Activated CD4-positive, alpha-beta T cell treated with anti-CD3 and anti-CD28 coated beads, Interleukin-2, amount 10 ng/mL, durations not matched to agents 24 days and 14 days (primary cell): ENCODE results near the gene NAGLU. TPM values are rescaled to one million over a fixed set of nuclear protein-coding genes. Genes with fewer than 3 reads are reported as not detected.
"Not testable (repeated sequence)": the region's sequence is repeated elsewhere in the genome, so short reads cannot be mapped to it uniquely, and the experiment has no call there.

Experiments used
- DNase-seq: peaks from one replicate; pipeline ENCODE4 v3.0.0; 2022
- H3K27ac Mint-ChIP-seq: one replicate; pipeline ENCODE4 v1.8.0; 2022; ENCODE audit warnings: mild to moderate bottlenecking, mixed read lengths
- H3K27me3 Mint-ChIP-seq: one replicate; pipeline ENCODE4 v1.8.0; 2022; ENCODE audit warnings: mixed read lengths
- H3K36me3 Mint-ChIP-seq: one replicate; pipeline ENCODE4 v1.8.0; 2022; ENCODE audit warnings: low read depth, mild to moderate bottlenecking, mixed read lengths
- H3K4me1 Mint-ChIP-seq: one replicate; pipeline ENCODE4 v1.8.0; 2021; ENCODE audit warnings: mixed read lengths
- H3K4me3 Mint-ChIP-seq: one replicate; pipeline ENCODE4 v1.8.0; 2022; ENCODE audit warnings: mild to moderate bottlenecking, moderate library complexity, mixed read lengths
- H3K9me3 Mint-ChIP-seq: one replicate; pipeline ENCODE4 v1.8.0; 2021; ENCODE audit warnings: mixed read lengths
- intact Hi-C: fragments of 100-400 bp; cut with micrococcal nuclease; formaldehyde crosslinking; loops from one replicate; pipeline ENCODE4 v1.15.1; 2023
- total RNA-seq: library from RNA; stranded (reverse); gene quantifications from 2 replicates; pipeline ENCODE4 v1.2.3, GENCODE V29; 2022

NAGLU gene
- total RNA-seq, 1 donor from 2014 or later: 20.7 TPM

DNA sequence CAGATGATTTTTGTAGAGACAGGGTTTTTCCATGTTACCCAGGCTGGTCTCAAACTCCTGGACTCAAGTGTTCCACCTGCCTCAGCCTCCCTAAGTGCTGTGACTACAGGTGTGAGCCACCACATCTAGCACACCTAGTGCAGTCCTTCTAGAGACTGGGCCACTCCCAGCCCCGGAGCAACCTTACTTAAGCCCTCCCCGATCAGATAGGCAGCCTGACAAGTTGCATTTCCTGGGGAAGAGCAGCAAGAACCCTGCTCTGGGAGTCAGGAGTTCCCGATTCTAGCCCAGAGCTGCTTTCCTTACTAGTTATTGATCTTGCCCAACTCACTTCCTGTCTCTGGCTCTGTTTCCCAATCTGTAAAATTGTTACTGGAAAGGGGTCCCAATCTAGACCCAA is 7.0 kb upstream of the NAGLU start:
- Mint-ChIP-seq H3K27ac (no peak overlapping the region), H3K36me3 (no peaks in the 10 kb centered on the region), H3K9me3 (no peaks in the 10 kb centered on the region), H3K4me1 (peaks cover 26% of the 10 kb centered on the region), H3K27me3 (peaks cover 13% of the 10 kb centered on the region), H3K4me3 (no peak overlapping the region)
- intact Hi-C loops: loop anchor here (5.0 kb wide), 1 partner anchor 217 kb away; no protein-coding TSS in a partner anchor
- no peak for DNase-seq

DNA sequence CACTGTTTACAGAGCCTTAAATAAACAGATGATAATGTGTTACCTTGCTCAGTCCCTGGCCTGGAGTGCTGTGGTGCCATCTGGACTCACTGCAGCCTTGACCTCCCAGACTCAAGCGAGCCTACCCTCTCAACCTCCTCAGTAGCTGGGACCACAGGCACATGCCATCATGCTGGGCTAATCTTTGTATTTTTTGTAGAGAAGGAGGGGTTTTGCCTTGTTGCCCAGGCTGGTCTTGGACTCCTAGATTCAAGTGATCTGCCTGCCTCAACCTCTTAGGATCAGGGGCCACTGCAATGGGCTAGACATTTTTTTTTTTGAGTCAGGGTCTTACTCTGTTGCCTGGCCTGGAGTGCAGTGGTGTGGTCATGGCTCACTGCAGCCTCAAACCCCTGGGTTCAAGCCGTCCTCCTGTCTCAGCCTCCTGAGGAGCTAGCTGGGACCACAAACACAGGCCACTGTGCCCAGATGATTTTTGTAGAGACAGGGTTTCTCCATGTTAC is 5.0 kb upstream of the NAGLU start:
- no peak for DNase-seq
- no peaks in the 10 kb centered on the region for H3K36me3 Mint-ChIP-seq
- H3K4me1 Mint-ChIP-seq: peaks cover 33% of the 10 kb centered on the region
- H3K27me3 Mint-ChIP-seq: peaks cover 10% of the 10 kb centered on the region
- intact Hi-C loops: no loop called here
- no peak overlapping the region for H3K4me3 Mint-ChIP-seq
- H3K27ac Mint-ChIP-seq: no peak overlapping the region
- H3K9me3 Mint-ChIP-seq: no peaks in the 10 kb centered on the region

DNA sequence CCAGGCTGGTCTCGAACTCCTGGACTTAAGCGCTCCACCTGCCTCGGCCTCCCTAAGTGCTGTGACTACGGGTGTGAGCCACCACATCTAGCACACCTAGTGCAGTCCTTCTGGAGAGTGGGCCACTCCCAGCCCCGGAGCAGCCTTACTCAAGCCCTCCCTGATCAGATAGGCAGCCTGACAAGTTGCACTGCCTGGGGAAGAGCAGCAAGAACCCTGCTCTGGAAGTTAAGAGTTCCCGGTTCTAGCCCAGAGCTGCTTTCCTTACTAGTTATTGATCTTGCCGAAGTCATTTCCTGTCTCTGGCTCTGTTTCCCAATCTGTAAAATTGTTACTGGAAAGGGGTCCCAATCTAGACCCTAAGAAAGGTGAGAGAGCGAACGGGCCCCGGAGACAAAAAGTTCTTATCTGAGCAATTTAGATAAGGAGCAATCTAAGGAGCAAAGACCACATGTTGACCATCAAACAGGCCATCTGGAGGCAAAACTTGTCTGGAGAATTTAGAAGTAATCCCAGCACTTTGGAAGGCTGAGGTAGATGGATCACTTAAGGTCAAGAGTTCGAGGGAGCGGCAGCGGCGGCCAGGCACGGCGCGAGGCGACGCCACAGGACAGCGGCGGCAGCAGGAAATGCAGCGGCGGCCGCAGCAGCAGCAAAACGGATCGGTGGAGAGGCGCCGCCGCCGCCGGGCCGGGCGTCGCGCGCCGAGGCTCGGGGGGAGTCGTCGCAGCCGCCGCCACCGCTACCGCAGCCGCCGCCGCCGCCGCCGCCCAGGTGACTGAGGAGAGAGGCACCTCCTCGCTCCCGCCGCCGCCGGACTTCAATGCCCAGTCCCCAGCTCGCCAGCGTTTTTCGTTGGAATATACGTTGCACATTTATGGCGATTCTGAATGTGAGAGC is 4.3 kb upstream of the NAGLU start:
- intact Hi-C loops: no loop called here

DNA sequence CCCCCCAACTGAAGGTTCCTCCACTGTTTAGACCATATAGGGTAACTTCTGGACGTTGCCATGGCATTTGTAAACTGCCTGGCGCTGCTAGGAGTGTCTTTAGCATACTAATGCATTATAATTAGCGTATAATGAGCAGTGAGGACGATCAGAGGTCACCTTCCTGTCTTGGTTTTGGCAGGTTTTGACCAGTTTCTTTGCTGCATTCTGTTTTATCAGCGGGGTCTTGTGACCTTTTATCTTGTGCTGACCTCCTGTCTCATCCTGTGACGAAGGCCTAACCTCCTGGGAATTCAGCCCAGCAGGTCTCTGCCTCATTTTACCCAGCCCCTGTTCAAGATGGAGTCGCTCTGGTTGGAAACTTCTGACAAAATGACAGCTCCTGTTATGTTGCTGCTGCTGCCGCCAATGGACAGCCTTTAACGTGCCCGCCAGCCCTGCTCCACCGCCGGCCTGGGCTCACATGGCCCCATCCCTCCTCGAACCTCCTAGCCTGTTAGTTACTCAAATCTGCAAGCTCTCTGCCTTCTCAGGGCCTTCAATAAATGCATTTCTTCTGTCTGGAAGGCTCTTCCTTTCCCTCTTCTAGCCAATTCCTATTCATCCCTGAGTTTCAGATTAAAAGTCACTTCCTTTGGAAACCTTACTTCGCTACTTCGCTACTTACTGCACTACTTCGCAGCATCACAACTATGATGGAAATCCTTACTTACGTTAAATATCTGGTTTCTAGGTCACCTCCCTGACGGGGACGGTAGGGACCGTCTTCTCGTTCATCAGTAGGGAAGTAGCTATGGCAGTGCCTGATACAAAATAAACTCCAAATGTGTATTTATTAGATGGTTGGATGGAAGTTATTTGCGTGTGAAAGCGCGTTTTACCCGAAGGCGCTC is 640 bp upstream of the NAGLU start:
- no peak for DNase-seq
- Mint-ChIP-seq H3K4me1 (peaks cover 32% of the 10 kb centered on the region), H3K9me3 (no peaks in the 10 kb centered on the region), H3K27me3 (peaks cover 10% of the 10 kb centered on the region), H3K4me3 (peak overlapping the region; percentile 85), H3K27ac (peak overlapping the region; percentile 84), H3K36me3 (peaks cover 11% of the 10 kb centered on the region)
- intact Hi-C loops: loop anchor here (1.0 to 2.0 kb wide), 2 partner anchors 19 to 142 kb away; no protein-coding TSS in a partner anchor

More for the DNA sequence above, 4.3 kb upstream of the NAGLU start:
- no peaks in the 10 kb centered on the region for H3K9me3 Mint-ChIP-seq
- no peaks in the 10 kb centered on the region for H3K36me3 Mint-ChIP-seq
- H3K27me3 Mint-ChIP-seq: peaks cover 10% of the 10 kb centered on the region
- peaks cover 33% of the 10 kb centered on the region for H3K4me1 Mint-ChIP-seq
- H3K27ac Mint-ChIP-seq: peak overlapping the region; percentile 48
- H3K4me3 Mint-ChIP-seq: peak overlapping the region; percentile 83
- peak; percentile 88 for DNase-seq

DNA sequence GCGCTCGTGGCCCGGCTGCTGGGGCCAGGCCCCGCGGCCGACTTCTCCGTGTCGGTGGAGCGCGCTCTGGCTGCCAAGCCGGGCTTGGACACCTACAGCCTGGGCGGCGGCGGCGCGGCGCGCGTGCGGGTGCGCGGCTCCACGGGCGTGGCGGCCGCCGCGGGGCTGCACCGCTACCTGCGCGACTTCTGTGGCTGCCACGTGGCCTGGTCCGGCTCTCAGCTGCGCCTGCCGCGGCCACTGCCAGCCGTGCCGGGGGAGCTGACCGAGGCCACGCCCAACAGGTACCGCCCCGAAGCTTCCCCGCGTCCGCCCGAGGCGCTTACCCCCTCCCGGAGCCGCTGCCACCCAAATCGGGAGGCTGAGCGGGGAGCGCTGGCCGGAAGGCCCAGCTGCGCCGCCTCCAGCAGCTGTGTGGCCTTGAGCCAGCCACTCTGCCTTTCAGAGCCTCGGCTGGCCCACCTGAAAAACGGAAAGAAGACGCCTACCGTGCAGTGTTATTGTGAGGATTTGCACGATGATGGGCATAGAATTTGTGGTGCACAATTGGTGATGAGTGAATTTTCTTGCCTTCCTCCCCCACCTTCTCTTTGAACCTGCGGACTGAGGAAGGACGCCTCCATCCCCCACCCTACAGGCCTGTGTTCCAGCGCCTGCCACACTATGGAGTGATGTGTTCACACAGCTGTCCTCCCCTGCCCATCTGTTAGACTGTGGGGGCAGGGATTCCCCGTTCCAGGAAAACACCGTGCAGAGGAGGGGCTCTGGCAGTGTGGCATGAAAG is 523 bp downstream of the NAGLU start:
- intact Hi-C loops: loop anchor here (1.0 to 2.0 kb wide), 2 partner anchors 18 to 141 kb away; no protein-coding TSS in a partner anchor
- H3K9me3 Mint-ChIP-seq: no peaks in the 10 kb centered on the region
- peak overlapping the region; percentile 91 for H3K4me3 Mint-ChIP-seq
- peaks cover 34% of the 10 kb centered on the region for H3K4me1 Mint-ChIP-seq
- H3K27ac Mint-ChIP-seq: peak overlapping the region; percentile 84
- peaks cover 9% of the 10 kb centered on the region for H3K27me3 Mint-ChIP-seq
- peaks cover 18% of the 10 kb centered on the region for H3K36me3 Mint-ChIP-seq
- DNase-seq: peak; percentile 94

DNA sequence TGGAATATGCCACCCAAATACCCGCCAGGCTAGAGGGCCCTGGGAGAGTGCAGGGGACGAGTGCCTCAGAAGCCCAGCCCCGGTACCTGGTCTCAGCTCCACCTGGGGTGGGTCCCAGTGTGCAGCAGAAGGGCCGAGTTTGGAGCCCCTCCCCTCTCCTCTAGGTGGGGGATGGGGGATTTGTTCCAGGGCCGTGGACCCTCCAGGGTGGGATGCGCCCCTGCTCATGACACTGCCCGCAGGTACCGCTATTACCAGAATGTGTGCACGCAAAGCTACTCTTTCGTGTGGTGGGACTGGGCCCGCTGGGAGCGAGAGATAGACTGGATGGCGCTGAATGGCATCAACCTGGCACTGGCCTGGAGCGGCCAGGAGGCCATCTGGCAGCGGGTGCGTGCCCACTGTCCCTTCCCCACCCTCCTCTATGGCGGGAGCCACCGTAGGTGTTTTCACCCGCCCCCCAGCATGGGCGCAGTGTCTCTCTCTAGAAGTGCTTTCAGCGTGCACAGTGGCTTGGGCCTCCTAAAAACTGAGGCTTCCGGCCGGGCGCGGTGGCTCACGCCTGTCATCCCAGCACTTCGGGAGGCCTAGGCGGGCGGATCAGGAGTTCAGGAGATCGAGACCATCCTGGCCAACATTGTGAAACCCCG is 1.2 kb downstream of the NAGLU start:
- H3K27ac Mint-ChIP-seq: peak overlapping the region; percentile 84
- intact Hi-C loops: loop anchor here (2.0 kb wide), 1 partner anchor 18 kb away; no protein-coding TSS in a partner anchor

DNA sequence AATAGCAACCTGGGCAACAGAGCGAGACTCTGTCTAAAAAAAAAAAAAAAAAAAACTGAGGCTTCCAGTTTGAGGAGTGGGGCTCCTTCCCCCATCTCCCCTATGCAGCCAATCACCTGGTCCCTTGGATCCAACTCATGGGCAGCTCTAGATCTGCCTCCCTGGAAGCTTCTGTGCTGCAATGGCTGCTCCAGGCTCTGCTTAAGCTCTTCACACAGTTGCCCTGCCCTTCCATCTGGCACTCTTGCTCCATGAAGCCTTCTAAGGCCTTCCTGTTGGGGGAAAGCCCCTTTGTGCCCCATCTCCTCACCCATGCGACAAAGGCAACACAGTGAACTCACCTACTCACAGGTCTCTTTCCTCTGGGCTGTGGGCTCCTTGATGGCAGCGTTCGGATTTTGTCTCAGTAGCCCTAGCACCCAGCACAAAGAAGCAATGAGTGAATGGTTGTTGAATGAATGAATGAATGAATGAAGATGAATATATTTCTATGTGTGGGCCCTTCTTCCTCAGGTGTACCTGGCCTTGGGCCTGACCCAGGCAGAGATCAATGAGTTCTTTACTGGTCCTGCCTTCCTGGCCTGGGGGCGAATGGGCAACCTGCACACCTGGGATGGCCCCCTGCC is 1.9 kb downstream of the NAGLU start:
- H3K4me1 Mint-ChIP-seq: peaks cover 32% of the 10 kb centered on the region

More for the DNA sequence above, 1.2 kb downstream of the NAGLU start:
- no peak for DNase-seq
- Mint-ChIP-seq H3K27me3 (peaks cover 6% of the 10 kb centered on the region), H3K9me3 (no peaks in the 10 kb centered on the region), H3K4me1 (peaks cover 32% of the 10 kb centered on the region), H3K4me3 (peak overlapping the region; percentile 91), H3K36me3 (peaks cover 20% of the 10 kb centered on the region)

DNA sequence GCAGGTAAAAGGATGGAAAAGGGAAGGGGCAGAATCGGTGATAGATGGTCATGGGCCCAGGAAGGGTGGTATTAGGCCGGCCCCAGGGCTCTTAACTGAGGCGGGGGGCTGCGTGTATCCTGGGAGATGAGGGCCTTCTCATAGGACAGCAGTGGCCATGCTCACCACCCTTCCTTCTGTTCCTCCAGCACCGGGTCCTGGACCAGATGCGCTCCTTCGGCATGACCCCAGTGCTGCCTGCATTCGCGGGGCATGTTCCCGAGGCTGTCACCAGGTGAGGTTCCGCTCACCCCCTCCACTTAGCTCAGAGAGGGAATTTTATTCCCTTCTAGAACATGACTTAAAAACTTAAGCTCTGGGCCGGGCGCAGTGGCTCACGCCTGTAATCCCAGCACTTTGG is 2.4 kb downstream of the NAGLU start:
- H3K27ac Mint-ChIP-seq: no peak overlapping the region
- H3K36me3 Mint-ChIP-seq: peaks cover 20% of the 10 kb centered on the region
- no peak overlapping the region for H3K4me3 Mint-ChIP-seq
- no peaks in the 10 kb centered on the region for H3K9me3 Mint-ChIP-seq
- H3K27me3 Mint-ChIP-seq: peaks cover 4% of the 10 kb centered on the region
- intact Hi-C loops: no loop called here
- no peak for DNase-seq
- H3K4me1 Mint-ChIP-seq: peaks cover 30% of the 10 kb centered on the region

More for the DNA sequence above, 1.9 kb downstream of the NAGLU start:
- no peak for DNase-seq
- Mint-ChIP-seq H3K27me3 (peaks cover 6% of the 10 kb centered on the region), H3K36me3 (peaks cover 20% of the 10 kb centered on the region), H3K4me3 (peak overlapping the region; percentile 79), H3K9me3 (no peaks in the 10 kb centered on the region), H3K27ac (peak overlapping the region; percentile 84)
- intact Hi-C loops: loop anchor here (2.0 kb wide), 1 partner anchor 17 kb away; no protein-coding TSS in a partner anchor

DNA sequence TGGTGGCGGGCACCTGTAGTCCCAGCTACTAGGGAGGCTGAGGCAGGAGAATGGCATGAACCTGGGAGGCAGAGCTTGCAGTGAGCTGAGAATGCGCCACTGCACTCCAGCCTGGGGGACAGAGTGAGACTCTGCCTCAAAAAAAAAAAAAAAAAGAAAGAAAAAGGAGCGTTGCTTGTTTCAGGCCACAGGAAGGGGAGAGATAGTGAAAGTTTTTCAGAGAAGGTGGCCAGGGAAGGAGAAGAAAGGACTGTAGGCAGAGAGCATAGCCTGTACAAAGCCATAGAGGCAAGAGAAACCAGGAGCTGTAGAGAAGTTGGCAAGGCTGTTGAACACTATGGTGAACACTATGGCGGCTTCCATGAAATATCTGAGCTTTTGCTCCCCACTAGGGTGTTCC is 4.5 kb downstream of the NAGLU start:
- intact Hi-C loops, DNase-seq, H3K27me3 Mint-ChIP-seq, H3K9me3 Mint-ChIP-seq: not testable (repeated sequence)
- H3K4me3 Mint-ChIP-seq: peak overlapping the region; percentile 44
- H3K27ac Mint-ChIP-seq: peak overlapping the region; percentile 74
- H3K36me3 Mint-ChIP-seq: peaks cover 20% of the 10 kb centered on the region
- peaks cover 26% of the 10 kb centered on the region for H3K4me1 Mint-ChIP-seq

DNA sequence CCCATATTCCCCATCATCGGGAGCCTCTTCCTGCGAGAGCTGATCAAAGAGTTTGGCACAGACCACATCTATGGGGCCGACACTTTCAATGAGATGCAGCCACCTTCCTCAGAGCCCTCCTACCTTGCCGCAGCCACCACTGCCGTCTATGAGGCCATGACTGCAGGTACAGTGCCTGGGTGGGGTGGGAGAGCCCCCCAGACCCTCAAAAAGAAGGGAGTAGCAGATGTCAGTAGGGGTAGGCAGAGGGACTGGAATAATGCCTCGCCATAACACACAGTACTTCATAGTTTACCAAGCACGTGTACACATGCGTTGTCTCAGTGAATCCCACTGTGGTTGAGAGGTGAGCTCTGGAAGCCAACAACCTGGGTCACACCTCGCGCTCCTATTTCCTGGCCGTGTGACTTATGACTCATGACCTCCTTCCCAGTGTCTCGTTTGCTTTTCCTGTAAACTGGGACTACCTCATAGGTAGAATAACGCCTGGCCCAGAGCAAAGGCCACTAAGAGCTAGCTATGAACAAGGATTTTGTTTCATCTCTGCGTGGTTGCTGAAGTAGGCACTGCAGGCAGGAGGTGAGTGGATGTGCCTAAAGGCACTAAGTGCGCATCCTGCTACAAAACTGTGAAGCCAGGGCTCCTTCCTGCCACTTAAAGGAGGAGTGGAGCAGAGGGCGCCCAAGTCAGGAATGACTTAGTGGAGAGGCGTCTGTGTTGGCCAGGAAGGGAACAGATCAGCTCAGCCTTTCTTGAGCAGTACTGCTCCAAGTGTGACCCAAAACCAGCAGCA is 5.2 kb downstream of the NAGLU start:
- Mint-ChIP-seq H3K27ac (peak overlapping the region; percentile 74), H3K4me3 (peak overlapping the region; percentile 44)

DNA sequence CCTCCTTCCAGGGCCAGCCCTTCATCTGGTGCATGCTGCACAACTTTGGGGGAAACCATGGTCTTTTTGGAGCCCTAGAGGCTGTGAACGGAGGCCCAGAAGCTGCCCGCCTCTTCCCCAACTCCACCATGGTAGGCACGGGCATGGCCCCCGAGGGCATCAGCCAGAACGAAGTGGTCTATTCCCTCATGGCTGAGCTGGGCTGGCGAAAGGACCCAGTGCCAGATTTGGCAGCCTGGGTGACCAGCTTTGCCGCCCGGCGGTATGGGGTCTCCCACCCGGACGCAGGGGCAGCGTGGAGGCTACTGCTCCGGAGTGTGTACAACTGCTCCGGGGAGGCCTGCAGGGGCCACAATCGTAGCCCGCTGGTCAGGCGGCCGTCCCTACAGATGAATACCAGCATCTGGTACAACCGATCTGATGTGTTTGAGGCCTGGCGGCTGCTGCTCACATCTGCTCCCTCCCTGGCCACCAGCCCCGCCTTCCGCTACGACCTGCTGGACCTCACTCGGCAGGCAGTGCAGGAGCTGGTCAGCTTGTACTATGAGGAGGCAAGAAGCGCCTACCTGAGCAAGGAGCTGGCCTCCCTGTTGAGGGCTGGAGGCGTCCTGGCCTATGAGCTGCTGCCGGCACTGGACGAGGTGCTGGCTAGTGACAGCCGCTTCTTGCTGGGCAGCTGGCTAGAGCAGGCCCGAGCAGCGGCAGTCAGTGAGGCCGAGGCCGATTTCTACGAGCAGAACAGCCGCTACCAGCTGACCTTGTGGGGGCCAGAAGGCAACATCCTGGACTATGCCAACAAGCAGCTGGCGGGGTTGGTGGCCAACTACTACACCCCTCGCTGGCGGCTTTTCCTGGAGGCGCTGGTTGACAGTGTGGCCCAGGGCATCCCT is 7.4 kb downstream of the NAGLU start:
- no peak overlapping the region for H3K4me3 Mint-ChIP-seq
- H3K4me1 Mint-ChIP-seq: peaks cover 16% of the 10 kb centered on the region
- no peak overlapping the region for H3K27ac Mint-ChIP-seq
- no peak for DNase-seq
- no peaks in the 10 kb centered on the region for H3K27me3 Mint-ChIP-seq
- H3K9me3 Mint-ChIP-seq: no peaks in the 10 kb centered on the region
- intact Hi-C loops: no loop called here
- H3K36me3 Mint-ChIP-seq: peaks cover 17% of the 10 kb centered on the region

More for the DNA sequence above, 5.2 kb downstream of the NAGLU start:
- intact Hi-C loops: no loop called here
- Mint-ChIP-seq H3K4me1 (peaks cover 22% of the 10 kb centered on the region), H3K36me3 (peaks cover 20% of the 10 kb centered on the region), H3K27me3 (no peaks in the 10 kb centered on the region), H3K9me3 (no peaks in the 10 kb centered on the region)
- no peak for DNase-seq
